SK-N-SH (cell line): ENCODE measurements around the gene ZNF341. TPM values are rescaled to one million over a fixed set of nuclear protein-coding genes. Genes with fewer than 3 reads are reported as not detected.

Experiments used
- CTCF ChIA-PET: fragments of 300-600, 350-600 bp; formaldehyde crosslinking; extraction: SDS; loops from one replicate; lab custom pipeline; 2021; lab: Yijun Ruan, JAX
- POLR2A ChIA-PET: fragments of 350-600 bp; sonication (Branson Sonifier 250); formaldehyde crosslinking; extraction: SDS; loops from one replicate; lab custom pipeline; 2020; ENCODE audit warnings: antibody characterized with exemption, inconsistent platforms; lab: Yijun Ruan, JAX
- DNase-seq: peaks from one replicate; pipeline ENCODE4 v3.0.0; 2012
- H2AFZ ChIP-seq: fragments of 200-600 bp; sonication (generic); 2 replicates; pipeline ENCODE4 v1.8.1; 2016; ENCODE audit warnings: antibody characterized with exemption, mild to moderate bottlenecking, low read depth
- H3F3A ChIP-seq: fragments of 200-600 bp; sonication (generic); replicated peaks from 2 replicates; pipeline ENCODE3; 2016; ENCODE audit warnings: antibody characterized with exemption, mild to moderate bottlenecking; ENCODE audit not compliant: insufficient read depth
- H3K27ac ChIP-seq, 2 experiments: fragments of 200-500 bp in 1 of 2; fragments of 200-600 bp in 1 of 2; sonication (Bioruptor generic) in 1 of 2; sonication (generic), shearing (Covaris generic) in 1 of 2; 2 replicates each; pipeline versions ENCODE4 v1.5.1 to v1.6.1; 2014 to 2016; ENCODE audit warnings: low read depth in 2 of 2, inconsistent platforms in 1 of 2, low read length in 1 of 2, mild to moderate bottlenecking in 1 of 2, mixed read lengths in 1 of 2
- H3K27me3 ChIP-seq: fragments of 200-600 bp; sonication (generic), shearing (Covaris generic); 2 replicates; pipeline ENCODE4 v1.6.1; 2016; ENCODE audit warnings: mixed run types; ENCODE audit not compliant: insufficient read depth
- H3K36me3 ChIP-seq, 2 experiments: fragments of 200-500 bp in 1 of 2; fragments of 200-600 bp in 1 of 2; sonication (Bioruptor generic) in 1 of 2; sonication (generic) in 1 of 2; replicated peaks in 1 of 2; 2 replicates each; pipeline versions ENCODE3 to v1.5.1; 2014 to 2016; ENCODE audit warnings: low read length in 1 of 2, mild to moderate bottlenecking in 1 of 2; ENCODE audit not compliant: insufficient read depth in 2 of 2, control insufficient read depth in 1 of 2
- H3K4me1 ChIP-seq, 2 experiments: fragments of 200-500 bp in 1 of 2; fragments of 200-600 bp in 1 of 2; sonication (Bioruptor generic) in 1 of 2; sonication (generic), shearing (Covaris generic) in 1 of 2; 2 replicates each; pipeline versions ENCODE4 v1.5.1 to v1.6.1; 2014 to 2016; ENCODE audit warnings: low read depth in 1 of 2, low read length in 1 of 2, mixed run types in 1 of 2; ENCODE audit not compliant: insufficient read depth in 2 of 2, control insufficient read depth in 1 of 2
- H3K4me2 ChIP-seq: fragments of 200-600 bp; sonication (generic), shearing (Covaris generic); 2 replicates; pipeline ENCODE4 v1.6.1; 2017; ENCODE audit warnings: mixed run types
- H3K4me3 ChIP-seq, 2 experiments: fragments of 200-500 bp in 1 of 2; fragments of 200-600 bp in 1 of 2; sonication (Bioruptor generic) in 1 of 2; sonication (generic), shearing (Covaris generic) in 1 of 2; 2 replicates each; pipeline versions ENCODE4 v1.5.1 to v1.8.1; 2014 to 2016; ENCODE audit warnings: low read depth in 2 of 2, inconsistent platforms in 1 of 2, low read length in 1 of 2, mild to moderate bottlenecking in 1 of 2, mixed read lengths in 1 of 2, moderate library complexity in 1 of 2
- H3K79me2 ChIP-seq: fragments of 200-600 bp; sonication (generic); 2 replicates; pipeline ENCODE4 v1.8.1; 2017; ENCODE audit warnings: mild to moderate bottlenecking; ENCODE audit not compliant: insufficient read depth
- H3K9ac ChIP-seq: fragments of 200-600 bp; sonication (generic); 2 replicates; pipeline ENCODE4 v1.6.1; 2017; ENCODE audit warnings: mixed run types
- H3K9me2 ChIP-seq: fragments of 200-600 bp; sonication (generic); 2 replicates; pipeline ENCODE4 v1.6.1; 2017; ENCODE audit warnings: mixed run types
- H3K9me3 ChIP-seq: fragments of 200-600 bp; sonication (generic); 2 replicates; pipeline ENCODE4 v1.6.1; 2017; ENCODE audit warnings: mixed run types, mild to moderate bottlenecking, moderate library complexity
- H4K20me1 ChIP-seq: fragments of 200-600 bp; sonication (generic); 2 replicates; pipeline ENCODE4 v1.6.1; 2017; ENCODE audit warnings: mild to moderate bottlenecking, mixed run types; ENCODE audit not compliant: insufficient read depth
- CHD2 ChIP-seq: fragments of 150-350 bp; IDR thresholded peaks from 2 replicates; pipeline ENCODE4 v1.6.1; 2018; ENCODE audit warnings: low read length; ENCODE audit not compliant: partially characterized antibody
- CTCF ChIP-seq: fragments of 200-600 bp; sonication (generic); IDR thresholded peaks from 2 replicates; pipeline ENCODE4 v1.6.1; 2017; ENCODE audit warnings: antibody characterized with exemption, mild to moderate bottlenecking, moderate library complexity
- ELF1 ChIP-seq: IDR thresholded peaks from 2 replicates; pipeline ENCODE4 v1.4.0; 2012
- FOXJ3 ChIP-seq: sonication (generic); formaldehyde crosslinking; IDR thresholded peaks from 2 replicates; pipeline ENCODE4 v1.5.1; 2020; ENCODE audit warnings: mild to moderate bottlenecking, missing genetic modification reagents
- FOXM1 ChIP-seq: IDR thresholded peaks from 2 replicates; pipeline ENCODE4 v1.4.0; 2012; ENCODE audit warnings: low read depth, mild to moderate bottlenecking
- MEF2A ChIP-seq: IDR thresholded peaks from 2 replicates; pipeline ENCODE4 v1.4.0; 2012; ENCODE audit warnings: low read depth, borderline replicate concordance
- NFIC ChIP-seq: IDR thresholded peaks from 2 replicates; pipeline ENCODE4 v1.4.0; 2012; ENCODE audit warnings: borderline replicate concordance
- REST ChIP-seq: IDR thresholded peaks from 2 replicates; pipeline ENCODE4 v1.6.1; 2012; ENCODE audit warnings: mild to moderate bottlenecking, low read depth, low read length, moderate library complexity
- RFX5 ChIP-seq: IDR thresholded peaks from 2 replicates; pipeline ENCODE4 v1.6.1; 2012; ENCODE audit warnings: mild to moderate bottlenecking, improper control_type of control experiment, low read length
- SIN3A ChIP-seq: IDR thresholded peaks from 2 replicates; pipeline ENCODE4 v1.6.1; 2012; ENCODE audit warnings: low read depth, mild to moderate bottlenecking, low read length, moderate library complexity, borderline replicate concordance
- SMC3 ChIP-seq: IDR thresholded peaks from 2 replicates; pipeline ENCODE4 v1.6.1; 2012; ENCODE audit warnings: low read depth, low read length, improper control_type of control experiment
- TAF1 ChIP-seq: IDR thresholded peaks from 2 replicates; pipeline ENCODE4 v1.6.1; 2012; ENCODE audit warnings: low read depth, mild to moderate bottlenecking, low read length, moderate library complexity, borderline replicate concordance
- TCF12 ChIP-seq: IDR thresholded peaks from 2 replicates; pipeline ENCODE4 v1.4.0; 2012
- USF2 ChIP-seq: fragments of 150-350 bp; IDR thresholded peaks from 2 replicates; pipeline ENCODE4 v1.6.1; 2017; ENCODE audit warnings: antibody characterized with exemption, low read length, low read depth, borderline replicate concordance
- YY1 ChIP-seq: IDR thresholded peaks from 2 replicates; pipeline ENCODE4 v1.4.0; 2012; ENCODE audit warnings: low read depth, mild to moderate bottlenecking
- WGBS: methylation state at CpG from one replicate; pipeline ENCODE4 v1.1.6; 2017; ENCODE audit warnings: low lambda C conversion rate; 5-methylcytosine and 5-hydroxymethylcytosine counted together
- polyA plus RNA-seq, 3 experiments: library from polyadenylated mRNA; depleted of rRNA; stranded (reverse); fragments of >200 nt; gene quantifications; 2 replicates each; pipeline ENCODE4 v1.2.3, GENCODE V29; 2012
- TF ChIP-seq, protein P1 (sequence below): IDR thresholded peaks from 2 replicates; pipeline ENCODE4 v1.4.0; 2012; ENCODE audit warnings: low read depth
- TF ChIP-seq, protein P2 (sequence below): fragments of 150-350 bp; IDR thresholded peaks from 2 replicates; pipeline ENCODE4 v1.6.1; 2016; ENCODE audit warnings: mild to moderate bottlenecking, low read depth, low read length

Gene ZNF341
- polyA plus RNA-seq, 1 of the 3 experiments (the other 2 are of a cell fraction): 3.2 TPM

DNA sequence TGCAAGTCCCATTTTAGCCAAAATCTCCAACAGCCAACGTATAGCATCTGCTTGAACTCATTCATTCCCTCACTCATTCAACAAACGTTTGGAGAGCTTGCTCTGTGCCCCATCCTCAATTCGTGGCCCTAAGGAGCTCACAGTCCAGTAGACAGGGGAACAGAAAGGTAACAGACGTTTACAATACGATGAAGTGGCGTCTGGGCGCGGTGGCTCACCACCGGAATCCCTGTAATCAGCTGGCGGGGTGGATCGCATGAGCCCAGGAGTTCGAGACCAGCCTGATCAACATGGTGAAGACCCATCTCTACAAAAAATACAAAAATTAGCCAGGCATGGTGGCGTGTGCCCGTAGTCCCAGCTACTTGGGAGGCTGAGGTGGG, 44.8 kb upstream of the ZNF341 start (continued):
- no peak for TF ChIP-seq REST
- TF ChIP-seq TAF1: no peak
- TF ChIP-seq TCF12: no peak
- TF ChIP-seq, protein P1, sequence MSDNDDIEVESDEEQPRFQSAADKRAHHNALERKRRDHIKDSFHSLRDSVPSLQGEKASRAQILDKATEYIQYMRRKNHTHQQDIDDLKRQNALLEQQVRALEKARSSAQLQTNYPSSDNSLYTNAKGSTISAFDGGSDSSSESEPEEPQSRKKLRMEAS: no peak
- TF ChIP-seq RFX5: no peak
- TF ChIP-seq, protein P2, sequence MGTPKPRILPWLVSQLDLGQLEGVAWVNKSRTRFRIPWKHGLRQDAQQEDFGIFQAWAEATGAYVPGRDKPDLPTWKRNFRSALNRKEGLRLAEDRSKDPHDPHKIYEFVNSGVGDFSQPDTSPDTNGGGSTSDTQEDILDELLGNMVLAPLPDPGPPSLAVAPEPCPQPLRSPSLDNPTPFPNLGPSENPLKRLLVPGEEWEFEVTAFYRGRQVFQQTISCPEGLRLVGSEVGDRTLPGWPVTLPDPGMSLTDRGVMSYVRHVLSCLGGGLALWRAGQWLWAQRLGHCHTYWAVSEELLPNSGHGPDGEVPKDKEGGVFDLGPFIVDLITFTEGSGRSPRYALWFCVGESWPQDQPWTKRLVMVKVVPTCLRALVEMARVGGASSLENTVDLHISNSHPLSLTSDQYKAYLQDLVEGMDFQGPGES: no peak
- no peak for TF ChIP-seq NFIC

DNA sequence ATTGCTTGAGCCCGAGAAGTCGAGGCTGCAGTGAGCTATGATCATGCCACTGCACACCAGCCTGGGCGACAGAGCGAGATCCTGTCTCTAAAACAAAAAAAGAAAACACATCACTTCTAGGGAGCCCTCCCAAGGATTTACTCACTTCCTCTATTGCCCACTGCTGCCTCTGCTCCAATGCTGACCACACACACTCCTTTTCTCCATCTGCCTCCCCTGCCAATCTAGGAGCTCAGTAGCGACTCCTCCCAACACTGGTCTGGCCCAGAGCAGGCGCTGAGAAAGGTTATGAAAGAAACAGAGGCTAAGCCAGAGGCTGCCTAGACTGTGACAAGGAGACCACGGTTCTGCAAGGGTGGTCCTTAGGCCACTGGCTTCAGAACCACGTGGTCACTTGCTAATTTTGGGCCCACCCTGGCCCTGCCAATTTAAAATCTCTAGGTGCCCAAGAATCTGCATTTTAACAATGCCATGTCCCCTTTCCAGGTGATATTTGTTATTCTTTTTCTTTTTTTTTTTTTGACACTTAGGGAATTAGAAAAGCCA, 44.4 kb upstream of the ZNF341 start:
- H3K9ac ChIP-seq: no peak overlapping the region
- H3K9me2 ChIP-seq: no peaks in the 10 kb centered on the region
- H3K9me3 ChIP-seq: no peaks in the 10 kb centered on the region
- no peak for DNase-seq
- peaks cover 30% of the 10 kb centered on the region for H3K79me2 ChIP-seq
- ChIA-PET CTCF (interaction anchor here (0.7 to 4.5 kb wide), 4 partner anchors 9 to 381 kb away, joined by 3 to 15 read pairs (median 5); no protein-coding TSS in a partner anchor), POLR2A (interaction anchor here (0.6 kb wide), 1 partner anchor 9 kb away, joined by 3 read pairs; no protein-coding TSS in a partner anchor)
- H3K36me3 ChIP-seq: no peaks in the 10 kb centered on the region
- no peaks in the 10 kb centered on the region; the same call in 1 of the 2 replicates for H4K20me1 ChIP-seq
- no peak overlapping the region for H3K27ac ChIP-seq
- no peaks in the 10 kb centered on the region for H3F3A ChIP-seq
- peak overlapping the region; percentile 92; the same call in 1 of the 2 replicates for H2AFZ ChIP-seq
- H3K4me2 ChIP-seq: peak overlapping the region; percentile 62; the same call in 1 of the 2 replicates
- H3K27me3 ChIP-seq: no peaks in the 10 kb centered on the region
- 91% methylated on average over 8 of the region's 8 CpGs for WGBS
- H3K4me3 ChIP-seq: no peak overlapping the region
- peaks cover 7 to 19% of the 10 kb centered on the region in 2 experiments; a peak in 2 of 4 replicates for H3K4me1 ChIP-seq
- no peak for TF ChIP-seq CTCF
- TF ChIP-seq YY1: no peak
- no peak for TF ChIP-seq ELF1
- no peak for TF ChIP-seq CHD2
- TF ChIP-seq MEF2A: no peak
- no peak for TF ChIP-seq FOXJ3 (CRISPR knock-in tag)
- TF ChIP-seq FOXM1: no peak
- no peak for TF ChIP-seq USF2
- TF ChIP-seq REST: no peak
- TF ChIP-seq, protein P2: no peak
- TF ChIP-seq SMC3: no peak
- TF ChIP-seq, protein P1: no peak
- TF ChIP-seq SIN3A: no peak
